H1 (cell line): ENCODE measurements around the gene IKZF3. TPM values are rescaled to one million over a fixed set of nuclear protein-coding genes. Genes with fewer than 3 reads are reported as not detected.

ENCODE experiments used
- ATF2 ChIP-seq: IDR thresholded peaks from 2 replicates; pipeline ENCODE4 v1.6.1; 2012; ENCODE audit warnings: low read length, inconsistent platforms
- CTBP2 ChIP-seq: IDR thresholded peaks from 2 replicates; pipeline ENCODE4 v1.7.0; 2011; ENCODE audit warnings: borderline replicate concordance, mild to moderate bottlenecking, moderate library complexity, mixed read lengths, low read length; ENCODE audit not compliant: insufficient read depth, insufficient read length
- HDAC6 ChIP-seq: IDR thresholded peaks from one replicate; pipeline ENCODE4 v1.7.1; 2012; ENCODE audit warnings: low read depth, mild to moderate bottlenecking, inconsistent platforms, low read length, moderate library complexity
- KDM4A ChIP-seq: IDR thresholded peaks from one replicate; pipeline ENCODE4 v1.7.1; 2012; ENCODE audit warnings: low read depth, mild to moderate bottlenecking, moderate library complexity, low read length, inconsistent platforms; ENCODE audit not compliant: severe bottlenecking
- PHF8 ChIP-seq: fragments of 200-600 bp; sonication (generic); conservative IDR thresholded peaks from 2 replicates; pipeline ENCODE4 v1.7.1; 2012; ENCODE audit warnings: low read depth, mild to moderate bottlenecking, inconsistent platforms, low read length, moderate library complexity
- RXRA ChIP-seq: IDR thresholded peaks from 2 replicates; pipeline ENCODE4 v1.6.1; 2011; ENCODE audit warnings: low read depth, mild to moderate bottlenecking, low read length, moderate library complexity; ENCODE audit not compliant: insufficient read depth
- TBP ChIP-seq: IDR thresholded peaks from 2 replicates; pipeline ENCODE4 v1.6.1; 2011; ENCODE audit warnings: low read depth, low read length, improper control_type of control experiment
- polyA plus RNA-seq, 7 experiments: library from polyadenylated mRNA; depleted of rRNA in 3 of 7; stranded (reverse) in 5 of 7; unstranded in 2 of 7; fragments of >200 nt in 5 of 7; fragments of 200-250 nt in 2 of 7; gene quantifications; 1 replicate in 5 of 7; 2 replicates in 1 of 7; 4 replicates in 1 of 7; pipeline versions ENCODE4 v1.2.1 to v1.2.3, GENCODE V29; 2011 to 2013; ENCODE audit warnings: missing spikeins in 2 of 7, mixed read lengths in 2 of 7
- total RNA-seq: library from RNA; stranded (reverse); fragmentation: NEBNext Ultra II Directional; extraction: Animal tissue kit (Norgen Biotek cat#: 25700); gene quantifications from 2 replicates; pipeline ENCODE4 v1.2.1, GENCODE V29; 2021

Gene IKZF3
- total and polyA plus RNA-seq, 2 of the 8 experiments (the other 6 are each of a cell fraction or from before 2014, with no cell fraction given): 0.23 to 0.56 TPM

DNA sequence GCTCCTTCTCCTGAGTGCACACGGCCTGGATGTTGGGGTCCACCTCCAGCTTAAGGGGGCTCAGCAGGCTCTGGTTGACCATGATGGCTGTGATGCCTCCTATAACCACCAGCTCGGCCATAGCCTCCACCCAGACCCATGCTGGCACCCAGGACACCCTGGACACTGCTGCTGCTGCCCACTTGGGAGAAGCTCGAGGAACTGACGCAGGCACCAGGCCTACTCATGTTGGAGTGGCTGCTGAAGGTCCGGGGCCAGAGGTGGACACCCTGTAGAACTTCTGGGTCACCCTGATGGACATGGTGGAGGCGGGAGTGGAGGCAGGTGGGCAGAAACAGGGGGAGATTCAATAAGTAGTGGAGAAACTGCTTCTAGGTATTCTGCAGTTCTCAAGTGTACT lies 28.0 kb downstream of the IKZF3 start (continued):
- TF ChIP-seq KDM4A: no peak
- TF ChIP-seq PHF8: no peak
- TF ChIP-seq ATF2: no peak
- TF ChIP-seq RXRA: no peak
- no peak for TF ChIP-seq HDAC6
- TF ChIP-seq CTBP2: no peak
- no peak for TF ChIP-seq TBP
